Activated CD4-positive, alpha-beta T cell treated with anti-CD3 and anti-CD28 coated beads, Interleukin-2, amount 50 U/mL, for 16 hours (primary cell): Measurements from ENCODE around the gene CFAP97D1.

ENCODE experiments used
- DNase-seq: peaks from one replicate; pipeline ENCODE4 v3.0.0-alpha.2; 2020

Gene CFAP97D1

GRCh38 chr17:43830510-43831140 lies 50.4 kb downstream of the CFAP97D1 start:
- DNase-seq, result peak; percentile 27

- no peak for DNase-seq
Observed at GRCh38 chr17:43831633-43832032, 51.4 kb downstream of the CFAP97D1 start.

- DNase-seq, result no peak
Observed at GRCh38 chr17:43832168-43832975, 52.1 kb downstream of the CFAP97D1 start.

- DNase-seq, result no peak
Observed at GRCh38 chr17:43832976-43833829, 53.0 kb downstream of the CFAP97D1 start, which contains the start of gene MPP3. Gene MPP3 (minus strand): TSS chr17:43833146. CDS start chr17:43831906, 1,240 bp downstream.

GRCh38 chr17:43834106-43834505 lies 53.9 kb downstream of the CFAP97D1 start:
- no peak for DNase-seq
